Activated T-helper 1 cell treated with anti-CD3 and anti-CD28 coated beads, Interleukin-12 subunit alpha, Interleukin-12 subunit beta, Interleukin-2, Interleukin-4 antibody, amounts not matched to agents 30 ng/mL and 10 ng/mL and 1 ng/mL, durations not matched to agents 14 hours and 24 hours and 36 hours (primary cell): ENCODE data around the gene TERT. TPM values are rescaled to one million over a fixed set of nuclear protein-coding genes. Genes with fewer than 3 reads are reported as not detected.

Source experiments
- DNase-seq: peaks from one replicate; pipeline ENCODE4 v3.0.0; 2021; ENCODE audit warnings: low spot score
- H3K27ac Mint-ChIP-seq: one replicate; pipeline ENCODE4 v1.8.0; 2021; ENCODE audit warnings: mild to moderate bottlenecking, mixed read lengths
- H3K27me3 Mint-ChIP-seq: one replicate; pipeline ENCODE4 v1.8.0; 2022; ENCODE audit warnings: mild to moderate bottlenecking, moderate library complexity, mixed read lengths; ENCODE audit not compliant: insufficient read depth
- H3K36me3 Mint-ChIP-seq: one replicate; pipeline ENCODE4 v1.8.0; 2021; ENCODE audit warnings: low read depth, mixed read lengths
- H3K4me1 Mint-ChIP-seq: one replicate; pipeline ENCODE4 v1.8.0; 2021; ENCODE audit warnings: low read depth, mixed read lengths
- H3K4me3 Mint-ChIP-seq: one replicate; pipeline ENCODE4 v1.8.0; 2021; ENCODE audit warnings: mild to moderate bottlenecking, moderate library complexity, mixed read lengths
- H3K9me3 Mint-ChIP-seq: one replicate; pipeline ENCODE4 v1.8.0; 2021; ENCODE audit warnings: mixed read lengths
- intact Hi-C: fragments of 100-400 bp; cut with micrococcal nuclease; formaldehyde crosslinking; loops from one replicate; pipeline ENCODE4 v1.15.1; 2024
- total RNA-seq: library from RNA; stranded (reverse); gene quantifications from 2 replicates; pipeline ENCODE4 v1.2.3, GENCODE V29; 2022

TERT gene
- total RNA-seq, 1 donor from 2014 or later, result 12.3 TPM

GRCh38 chr5:1320436-1321344 lies 25.8 kb upstream of the TERT start:
- intact Hi-C loops, result no loop called here
- H3K9me3 Mint-ChIP-seq, result no peaks in the 10 kb centered on the region
- H3K27me3 Mint-ChIP-seq, result no peaks in the 10 kb centered on the region
- H3K27ac Mint-ChIP-seq, result no peak overlapping the region
- H3K4me3 Mint-ChIP-seq, result no peak overlapping the region
- H3K36me3 Mint-ChIP-seq, result peaks cover 35% of the 10 kb centered on the region
- peaks cover 20% of the 10 kb centered on the region for H3K4me1 Mint-ChIP-seq
- DNase-seq, result no peak

GRCh38 chr5:1319436-1320256 lies 24.8 kb upstream of the TERT start:
- H3K9me3 Mint-ChIP-seq, result no peaks in the 10 kb centered on the region
- DNase-seq, result no peak
- H3K27me3 Mint-ChIP-seq, result no peaks in the 10 kb centered on the region
- H3K27ac Mint-ChIP-seq, result no peak overlapping the region
- peaks cover 31% of the 10 kb centered on the region for H3K4me1 Mint-ChIP-seq
- H3K4me3 Mint-ChIP-seq, result no peak overlapping the region
- intact Hi-C loops, result no loop called here
- peaks cover 35% of the 10 kb centered on the region for H3K36me3 Mint-ChIP-seq

DNA sequence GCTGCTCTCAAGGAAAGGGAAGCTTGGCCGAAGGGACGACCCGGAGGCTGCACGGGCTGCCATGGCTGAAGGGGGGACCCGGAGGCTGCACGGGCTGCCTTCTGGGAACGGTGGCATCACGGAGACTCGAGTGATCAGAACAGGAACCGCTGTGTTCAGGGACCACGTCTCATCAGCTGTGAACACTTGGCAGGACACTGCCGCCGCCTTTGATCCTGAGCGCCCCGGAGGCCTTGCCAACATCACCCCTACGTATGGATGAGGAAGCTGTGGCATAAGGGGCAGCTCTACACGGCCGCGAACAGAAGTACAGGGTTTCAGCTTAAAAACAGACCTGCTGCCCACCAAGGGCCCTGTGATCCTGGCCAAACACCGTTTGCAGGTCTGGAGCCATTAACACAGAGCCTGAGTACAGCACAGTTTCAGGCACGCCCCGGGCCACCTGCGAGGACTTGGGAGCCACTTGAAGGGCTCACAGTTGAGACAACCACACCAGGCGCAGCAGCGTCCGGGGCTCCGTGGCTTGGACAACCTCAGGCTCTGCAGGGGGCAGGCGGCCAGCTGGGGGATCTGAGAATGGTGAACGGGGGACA lies 23.9 kb upstream of the TERT start:
- Mint-ChIP-seq H3K4me1 (peaks cover 39% of the 10 kb centered on the region), H3K4me3 (no peak overlapping the region), H3K36me3 (peaks cover 35% of the 10 kb centered on the region), H3K27me3 (no peaks in the 10 kb centered on the region), H3K27ac (no peak overlapping the region), H3K9me3 (no peaks in the 10 kb centered on the region)
- intact Hi-C loops, result no loop called here
- DNase-seq, result no peak

DNA sequence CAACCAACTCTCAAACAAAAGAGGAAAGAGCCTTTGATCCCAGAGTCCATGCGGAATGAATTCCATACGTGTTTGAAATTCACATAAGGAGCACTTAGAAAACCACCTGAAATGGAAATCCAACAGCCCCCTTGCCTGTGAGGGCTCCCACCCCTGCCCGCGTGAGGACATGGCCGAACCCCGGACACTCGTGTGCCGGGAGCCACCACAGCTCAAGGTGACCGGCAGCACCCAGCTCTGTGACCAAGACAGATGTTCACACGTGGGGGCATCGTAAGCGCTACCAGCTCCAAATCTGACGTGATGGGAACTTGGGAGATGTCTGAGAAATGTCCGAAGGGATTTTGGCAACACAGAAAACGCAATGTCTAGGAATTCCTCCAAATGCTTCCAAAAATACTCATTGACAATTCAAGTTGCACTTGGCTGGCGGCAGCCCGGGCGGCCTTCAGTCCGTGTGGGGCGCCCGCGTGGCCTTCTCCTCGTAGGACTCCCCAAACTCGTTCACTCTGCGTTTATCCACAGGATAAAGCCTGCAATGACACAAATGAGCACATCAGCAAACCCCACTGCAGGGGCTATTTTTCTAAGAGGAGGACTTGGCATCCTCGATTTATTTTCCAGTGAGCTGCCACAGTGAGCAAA lies 23.2 kb upstream of the TERT start:
- DNase-seq, result no peak
- Mint-ChIP-seq H3K4me1 (peaks cover 46% of the 10 kb centered on the region), H3K9me3 (no peaks in the 10 kb centered on the region), H3K27me3 (no peaks in the 10 kb centered on the region), H3K27ac (no peak overlapping the region), H3K36me3 (peaks cover 32% of the 10 kb centered on the region), H3K4me3 (no peak overlapping the region)
- intact Hi-C loops, result no loop called here

DNA sequence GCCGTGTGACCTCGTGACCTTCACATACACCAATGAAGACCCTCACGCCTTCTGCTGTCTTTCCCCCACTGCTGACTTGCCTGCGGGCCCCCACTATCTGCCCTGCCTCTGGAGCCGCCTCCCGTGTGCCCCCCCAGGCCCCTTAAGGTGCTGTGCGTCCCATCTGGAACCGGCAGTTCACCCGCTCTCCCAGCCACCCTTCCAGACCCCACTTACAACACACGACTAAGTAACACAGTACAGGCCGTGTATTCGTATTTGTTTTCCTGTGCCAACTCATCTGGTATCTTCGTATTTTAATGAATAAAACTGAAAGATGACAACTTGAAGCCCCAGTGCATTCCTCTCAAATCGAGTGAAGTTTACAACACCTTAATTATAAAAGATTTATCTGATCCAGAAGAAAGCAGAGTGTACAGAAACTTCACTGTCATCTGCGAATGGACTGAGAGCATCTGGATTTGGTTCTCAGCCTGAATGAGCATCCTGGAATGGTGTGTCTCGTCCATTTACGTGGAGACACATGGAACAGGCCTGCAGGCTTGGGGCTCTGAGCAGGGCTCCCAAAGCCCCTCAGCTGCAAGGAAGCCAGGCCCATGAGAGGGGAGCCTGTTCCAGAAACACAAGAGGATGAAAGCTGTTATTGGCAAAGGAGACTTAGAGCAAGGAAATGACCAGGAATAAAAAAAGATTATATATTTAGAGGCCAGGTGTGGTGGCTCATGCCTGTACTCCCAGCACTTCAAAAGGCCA lies 21.9 kb upstream of the TERT start:
- peak overlapping the region; percentile 53 for H3K4me3 Mint-ChIP-seq
- no peaks in the 10 kb centered on the region for H3K27me3 Mint-ChIP-seq
- no peak for DNase-seq
- H3K9me3 Mint-ChIP-seq, result no peaks in the 10 kb centered on the region
- intact Hi-C loops, result no loop called here
- H3K36me3 Mint-ChIP-seq, result peaks cover 30% of the 10 kb centered on the region
- H3K27ac Mint-ChIP-seq, result peak overlapping the region; percentile 78
- peaks cover 58% of the 10 kb centered on the region for H3K4me1 Mint-ChIP-seq

- DNase-seq, result peak; percentile 56
- peaks cover 26% of the 10 kb centered on the region for H3K36me3 Mint-ChIP-seq
- H3K4me1 Mint-ChIP-seq, result peaks cover 60% of the 10 kb centered on the region
- peaks cover 4% of the 10 kb centered on the region for H3K9me3 Mint-ChIP-seq
- H3K4me3 Mint-ChIP-seq, result peak overlapping the region; percentile 53
- intact Hi-C loops, result loop anchor here (1.0 kb wide), 2 partner anchors 21 to 29 kb away; partner anchors contain the start of genes CLPTM1L and TERT
- H3K27ac Mint-ChIP-seq, result peak overlapping the region; percentile 78
- no peaks in the 10 kb centered on the region for H3K27me3 Mint-ChIP-seq
These were observed 21.1 kb upstream of the TERT start for GRCh38 chr5:1315709-1316587.

GRCh38 chr5:1315018-1315708 lies 20.3 kb upstream of the TERT start:
- Mint-ChIP-seq H3K4me1 (peaks cover 60% of the 10 kb centered on the region), H3K36me3 (peaks cover 21% of the 10 kb centered on the region), H3K9me3 (peaks cover 11% of the 10 kb centered on the region), H3K27me3 (no peaks in the 10 kb centered on the region), H3K4me3 (peak overlapping the region; percentile 53), H3K27ac (peak overlapping the region; percentile 78)
- intact Hi-C loops, result loop anchor here (1.0 kb wide), 2 partner anchors 20 to 30 kb away; partner anchors contain the start of genes CLPTM1L and TERT
- DNase-seq, result no peak

DNA sequence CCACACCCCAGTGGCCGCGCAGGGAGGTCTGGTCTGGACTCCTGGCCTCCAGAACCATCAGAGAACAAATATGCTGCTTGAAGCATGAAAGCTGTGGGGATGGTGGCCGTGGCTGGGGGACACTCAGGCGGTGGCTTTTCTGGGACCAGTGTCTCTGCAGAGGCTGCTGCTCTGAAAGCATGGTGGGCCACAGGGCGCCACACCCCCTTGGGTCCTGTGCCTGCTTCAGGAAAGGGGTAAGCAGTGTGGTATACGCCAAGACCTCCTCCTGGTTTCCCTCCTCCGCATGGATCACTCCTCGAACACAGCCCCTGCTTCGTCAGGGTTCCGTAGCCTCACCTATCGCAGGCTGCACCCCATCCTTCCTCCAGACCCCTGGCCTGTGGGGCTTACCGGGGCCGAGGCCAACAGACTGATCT lies 19.7 kb upstream of the TERT start:
- no peak overlapping the region for H3K27ac Mint-ChIP-seq
- no peaks in the 10 kb centered on the region for H3K27me3 Mint-ChIP-seq
- peak overlapping the region; percentile 53 for H3K4me3 Mint-ChIP-seq
- H3K4me1 Mint-ChIP-seq, result peaks cover 60% of the 10 kb centered on the region
- H3K9me3 Mint-ChIP-seq, result peaks cover 11% of the 10 kb centered on the region
- no peak for DNase-seq
- peaks cover 21% of the 10 kb centered on the region for H3K36me3 Mint-ChIP-seq
- intact Hi-C loops, result no loop called here

- intact Hi-C loops, result loop anchor here (1.0 kb wide), 1 partner anchor 321 kb away; no protein-coding TSS in a partner anchor
- peak overlapping the region; percentile 50 for H3K27ac Mint-ChIP-seq
- H3K4me1 Mint-ChIP-seq, result peaks cover 68% of the 10 kb centered on the region
- peaks cover 11% of the 10 kb centered on the region for H3K9me3 Mint-ChIP-seq
- H3K27me3 Mint-ChIP-seq, result peaks cover 4% of the 10 kb centered on the region
- H3K4me3 Mint-ChIP-seq, result peak overlapping the region; percentile 68
- peaks cover 11% of the 10 kb centered on the region for H3K36me3 Mint-ChIP-seq
- DNase-seq, result peak; percentile 61
These were observed 18.3 kb upstream of the TERT start for GRCh38 chr5:1312993-1313833.

- peaks cover 3% of the 10 kb centered on the region for H3K36me3 Mint-ChIP-seq
- H3K27me3 Mint-ChIP-seq, result peaks cover 4% of the 10 kb centered on the region
- H3K4me1 Mint-ChIP-seq, result peaks cover 63% of the 10 kb centered on the region
- H3K27ac Mint-ChIP-seq, result no peak overlapping the region
- no peak overlapping the region for H3K4me3 Mint-ChIP-seq
- intact Hi-C loops, result no loop called here
- peaks cover 11% of the 10 kb centered on the region for H3K9me3 Mint-ChIP-seq
- DNase-seq, result no peak
These were observed 17.3 kb upstream of the TERT start for GRCh38 chr5:1312206-1312605.
